Measurements from ENCODE around the gene SCO2.

DNA sequence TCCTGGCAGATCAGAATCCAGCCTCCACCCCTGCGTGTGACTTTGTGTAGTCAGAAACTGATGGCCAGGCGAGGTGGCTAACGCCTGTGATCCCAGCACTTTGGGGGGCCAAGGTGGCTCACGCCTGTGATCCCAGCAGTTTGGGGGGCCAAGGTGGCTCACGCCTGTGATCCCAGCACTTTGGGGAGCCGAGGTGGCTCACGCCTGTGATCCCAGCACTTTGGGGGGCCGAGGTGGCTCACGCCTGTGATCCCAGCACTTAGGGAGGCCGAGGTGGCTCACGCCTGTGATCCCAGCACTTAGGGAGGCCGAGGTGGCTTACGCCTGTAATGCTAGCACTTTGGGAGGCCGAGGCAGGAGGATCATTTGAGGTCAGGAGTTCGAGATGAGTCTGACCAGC is 12.2 kb downstream of the SCO2 start:
- TF ChIP-seq, protein P1, sequence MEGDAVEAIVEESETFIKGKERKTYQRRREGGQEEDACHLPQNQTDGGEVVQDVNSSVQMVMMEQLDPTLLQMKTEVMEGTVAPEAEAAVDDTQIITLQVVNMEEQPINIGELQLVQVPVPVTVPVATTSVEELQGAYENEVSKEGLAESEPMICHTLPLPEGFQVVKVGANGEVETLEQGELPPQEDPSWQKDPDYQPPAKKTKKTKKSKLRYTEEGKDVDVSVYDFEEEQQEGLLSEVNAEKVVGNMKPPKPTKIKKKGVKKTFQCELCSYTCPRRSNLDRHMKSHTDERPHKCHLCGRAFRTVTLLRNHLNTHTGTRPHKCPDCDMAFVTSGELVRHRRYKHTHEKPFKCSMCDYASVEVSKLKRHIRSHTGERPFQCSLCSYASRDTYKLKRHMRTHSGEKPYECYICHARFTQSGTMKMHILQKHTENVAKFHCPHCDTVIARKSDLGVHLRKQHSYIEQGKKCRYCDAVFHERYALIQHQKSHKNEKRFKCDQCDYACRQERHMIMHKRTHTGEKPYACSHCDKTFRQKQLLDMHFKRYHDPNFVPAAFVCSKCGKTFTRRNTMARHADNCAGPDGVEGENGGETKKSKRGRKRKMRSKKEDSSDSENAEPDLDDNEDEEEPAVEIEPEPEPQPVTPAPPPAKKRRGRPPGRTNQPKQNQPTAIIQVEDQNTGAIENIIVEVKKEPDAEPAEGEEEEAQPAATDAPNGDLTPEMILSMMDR (conservative IDR thresholded peaks at IDR 0.05), result no peak
- no peak for TF ChIP-seq EZH2 (IDR thresholded peaks at IDR 0.05; ENCODE audit: low read depth)
